ENCODE results near the gene NT5DC2. TPM values are rescaled to one million over a fixed set of nuclear protein-coding genes. Genes with fewer than 3 reads are reported as not detected.

NT5DC2 gene
- total and polyA plus RNA-seq, 2 donors: 11.2 to 18.1 TPM

DNA sequence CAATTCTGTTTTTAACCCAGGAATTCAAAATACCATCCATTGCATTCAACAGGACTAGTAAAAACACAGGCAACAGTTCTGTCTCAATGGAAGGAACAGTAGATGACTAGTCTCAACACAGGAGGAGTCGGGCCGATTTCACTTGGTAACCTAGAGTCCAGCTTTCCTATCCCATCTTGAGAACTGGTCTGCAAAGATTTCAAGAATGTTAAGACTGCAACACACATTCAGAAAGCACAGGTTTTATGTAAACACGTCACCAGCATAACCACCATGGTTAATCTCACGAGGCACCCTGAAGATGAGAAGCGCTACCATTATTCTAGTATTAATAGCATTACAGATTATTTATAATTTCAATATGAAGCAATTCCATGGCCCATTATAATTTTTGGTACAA, 24.8 kb upstream of the NT5DC2 start:
- no peaks in the 10 kb centered on the region for H3K4me1 ChIP-seq (ENCODE audit: control insufficient read depth in 2 of 2, insufficient read depth in 2 of 2, low read length in 2 of 2)
- H3K9me3 ChIP-seq (ENCODE audit: control insufficient read depth in 2 of 2, insufficient read depth in 1 of 2, low read length in 1 of 2): no peaks in the 10 kb centered on the region
- H3K27ac ChIP-seq (ENCODE audit: low read depth in 1 of 2, low read length in 1 of 2): no peak overlapping the region
- no peak for DNase-seq (ENCODE audit: low read depth in 6 of 9, low spot score in 9 of 9)
- H3K36me3 ChIP-seq (ENCODE audit: control insufficient read depth in 2 of 2, insufficient read depth in 2 of 2, low read length in 1 of 2): peaks cover 70 to 84% of the 10 kb centered on the region in 2 donors
- 99% methylated on average over 5 of the region's 5 CpGs for WGBS
- no peak overlapping the region for H3K4me3 ChIP-seq (ENCODE audit: low read length in 2 of 2)
- H3K27me3 ChIP-seq (ENCODE audit: control insufficient read depth in 2 of 2, insufficient read depth in 1 of 2, low read length in 1 of 2): no peaks in the 10 kb centered on the region

- 95% methylated on average over 9 of the region's 9 CpGs for WGBS
- H3K4me1 ChIP-seq (ENCODE audit: control insufficient read depth in 2 of 2, insufficient read depth in 2 of 2, low read length in 2 of 2): no peaks in the 10 kb centered on the region
- no peak overlapping the region for H3K27ac ChIP-seq (ENCODE audit: low read depth in 1 of 2, low read length in 1 of 2)
- peaks cover 68 to 83% of the 10 kb centered on the region in 2 donors for H3K36me3 ChIP-seq (ENCODE audit: control insufficient read depth in 2 of 2, insufficient read depth in 2 of 2, low read length in 1 of 2)
- H3K9me3 ChIP-seq (ENCODE audit: control insufficient read depth in 2 of 2, insufficient read depth in 1 of 2, low read length in 1 of 2): no peaks in the 10 kb centered on the region
- no peak overlapping the region for H3K4me3 ChIP-seq (ENCODE audit: low read length in 2 of 2)
- no peaks in the 10 kb centered on the region for H3K27me3 ChIP-seq (ENCODE audit: control insufficient read depth in 2 of 2, insufficient read depth in 1 of 2, low read length in 1 of 2)
- no peak for DNase-seq (ENCODE audit: low read depth in 6 of 9, low spot score in 9 of 9)
Measured at GRCh38 chr3:52557011-52557960, 23.6 kb upstream of the NT5DC2 start.

DNA sequence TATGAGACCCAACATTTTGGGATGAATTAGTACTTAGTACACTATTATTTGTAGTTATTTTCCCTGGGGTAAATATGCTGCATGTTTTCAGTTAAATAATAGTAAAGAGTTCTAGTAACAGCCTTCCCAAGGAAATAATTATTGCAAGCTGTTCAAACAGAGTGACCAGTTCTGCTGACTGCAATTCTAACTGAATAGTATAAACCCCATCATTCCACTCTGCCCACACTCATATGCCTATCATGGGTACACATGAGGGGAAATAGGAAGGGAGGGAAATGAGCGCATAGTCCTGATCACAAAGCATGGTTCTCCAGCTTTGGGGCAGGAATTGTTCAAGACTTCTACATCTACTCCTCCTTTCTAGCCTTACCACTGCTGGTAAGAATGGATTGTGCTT, 21.4 kb upstream of the NT5DC2 start:
- no peaks in the 10 kb centered on the region for H3K4me1 ChIP-seq (ENCODE audit: control insufficient read depth in 2 of 2, insufficient read depth in 2 of 2, low read length in 2 of 2)
- no peak overlapping the region for H3K27ac ChIP-seq (ENCODE audit: low read depth in 1 of 2, low read length in 1 of 2)
- WGBS: 98% methylated on average over 1 of the region's 1 CpG

DNA sequence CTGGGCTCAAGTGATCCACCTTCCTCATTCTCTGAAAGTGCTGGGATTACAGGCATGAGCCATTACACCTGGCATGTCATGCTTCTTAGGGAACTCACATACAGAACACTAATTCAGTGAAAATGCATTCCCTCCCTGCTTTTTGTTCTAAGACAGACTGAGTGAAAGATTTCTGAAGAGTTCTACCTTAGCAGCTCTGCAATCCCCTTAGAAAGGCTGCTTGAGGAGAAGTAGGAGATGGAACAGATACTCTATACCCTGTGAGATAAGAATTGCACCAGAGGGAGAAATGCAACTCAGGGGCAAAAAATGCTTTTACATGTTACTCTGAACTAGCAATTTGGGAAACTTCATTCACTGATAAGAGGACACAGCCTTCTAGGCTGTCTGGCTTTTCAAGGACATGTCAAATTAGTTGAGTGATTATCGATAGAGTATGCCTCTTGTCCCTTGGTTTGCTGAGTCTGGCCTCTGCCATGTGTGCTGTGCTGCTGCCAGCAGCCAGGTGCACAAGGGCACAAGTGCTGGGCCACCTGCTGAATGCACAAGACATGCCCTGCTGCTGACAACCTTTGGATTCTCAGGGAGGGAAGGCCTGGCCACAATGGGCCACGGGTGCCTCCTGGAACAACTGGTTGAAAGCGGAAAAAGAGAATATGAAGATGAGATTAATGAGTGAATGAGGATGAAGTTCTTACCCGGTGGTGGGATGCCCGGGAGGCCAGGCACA, 20.5 kb upstream of the NT5DC2 start:
- peaks cover 66 to 84% of the 10 kb centered on the region in 2 donors for H3K36me3 ChIP-seq (ENCODE audit: control insufficient read depth in 2 of 2, insufficient read depth in 2 of 2, low read length in 1 of 2)
- no peaks in the 10 kb centered on the region for H3K4me1 ChIP-seq (ENCODE audit: control insufficient read depth in 2 of 2, insufficient read depth in 2 of 2, low read length in 2 of 2)
- no peaks in the 10 kb centered on the region for H3K27me3 ChIP-seq (ENCODE audit: control insufficient read depth in 2 of 2, insufficient read depth in 1 of 2, low read length in 1 of 2)
- no peaks in the 10 kb centered on the region for H3K9me3 ChIP-seq (ENCODE audit: control insufficient read depth in 2 of 2, insufficient read depth in 1 of 2, low read length in 1 of 2)
- no peak for DNase-seq (ENCODE audit: low read depth in 6 of 9, low spot score in 9 of 9)
- H3K27ac ChIP-seq (ENCODE audit: low read depth in 1 of 2, low read length in 1 of 2): no peak overlapping the region
- no peak overlapping the region for H3K4me3 ChIP-seq (ENCODE audit: low read length in 2 of 2)
- 88% methylated on average over 5 of the region's 5 CpGs for WGBS

More for the DNA sequence above, 21.4 kb upstream of the NT5DC2 start:
- H3K27me3 ChIP-seq (ENCODE audit: control insufficient read depth in 2 of 2, insufficient read depth in 1 of 2, low read length in 1 of 2): no peaks in the 10 kb centered on the region
- H3K9me3 ChIP-seq (ENCODE audit: control insufficient read depth in 2 of 2, insufficient read depth in 1 of 2, low read length in 1 of 2): no peaks in the 10 kb centered on the region
- no peak for DNase-seq (ENCODE audit: low read depth in 6 of 9, low spot score in 9 of 9)
- H3K4me3 ChIP-seq (ENCODE audit: low read length in 2 of 2): no peak overlapping the region
- peaks cover 66 to 85% of the 10 kb centered on the region in 2 donors for H3K36me3 ChIP-seq (ENCODE audit: control insufficient read depth in 2 of 2, insufficient read depth in 2 of 2, low read length in 1 of 2)

GRCh38 chr3:52552089-52552488, 18.4 kb upstream of the NT5DC2 start:
- H3K27me3 ChIP-seq (ENCODE audit: control insufficient read depth in 2 of 2, insufficient read depth in 1 of 2, low read length in 1 of 2): no peaks in the 10 kb centered on the region
- over 99% methylated on average over 3 of the region's 3 CpGs for WGBS
- no peaks in the 10 kb centered on the region for H3K4me1 ChIP-seq (ENCODE audit: control insufficient read depth in 2 of 2, insufficient read depth in 2 of 2, low read length in 2 of 2)
- no peak overlapping the region for H3K4me3 ChIP-seq (ENCODE audit: low read length in 2 of 2)
- no peaks in the 10 kb centered on the region for H3K9me3 ChIP-seq (ENCODE audit: control insufficient read depth in 2 of 2, insufficient read depth in 1 of 2, low read length in 1 of 2)
- H3K27ac ChIP-seq (ENCODE audit: low read depth in 1 of 2, low read length in 1 of 2): no peak overlapping the region
- DNase-seq (ENCODE audit: low read depth in 6 of 9, low spot score in 9 of 9): no peak
- peaks cover 58 to 85% of the 10 kb centered on the region in 2 donors for H3K36me3 ChIP-seq (ENCODE audit: control insufficient read depth in 2 of 2, insufficient read depth in 2 of 2, low read length in 1 of 2)

DNA sequence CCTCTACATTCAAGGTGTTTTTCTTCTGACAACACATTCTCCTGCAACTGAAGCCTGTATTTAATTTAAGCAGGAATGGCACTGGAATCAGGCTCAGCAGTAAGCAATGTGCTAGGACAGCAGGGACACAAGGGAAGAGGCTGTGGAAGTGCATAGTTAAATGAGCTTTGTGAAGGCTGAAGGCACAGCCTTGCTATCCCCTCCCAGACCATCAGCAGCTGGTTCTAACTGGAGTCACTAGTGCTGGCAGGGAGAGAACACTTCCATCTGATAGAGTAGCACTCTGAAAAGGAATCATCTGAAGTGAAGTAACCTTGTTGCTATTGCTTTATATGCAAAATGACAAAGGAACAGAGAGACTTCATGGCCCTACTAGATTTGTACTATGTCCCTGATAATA, 17.5 kb upstream of the NT5DC2 start:
- Histone ChIP-seq H3K4me1 (ENCODE audit: control insufficient read depth in 2 of 2, insufficient read depth in 2 of 2, low read length in 2 of 2) (no peaks in the 10 kb centered on the region), H3K4me3 (ENCODE audit: low read length in 2 of 2) (no peak overlapping the region), H3K9me3 (ENCODE audit: control insufficient read depth in 2 of 2, insufficient read depth in 1 of 2, low read length in 1 of 2) (no peaks in the 10 kb centered on the region), H3K27me3 (ENCODE audit: control insufficient read depth in 2 of 2, insufficient read depth in 1 of 2, low read length in 1 of 2) (no peaks in the 10 kb centered on the region), H3K36me3 (ENCODE audit: control insufficient read depth in 2 of 2, insufficient read depth in 2 of 2, low read length in 1 of 2) (peaks cover 50 to 80% of the 10 kb centered on the region in 2 donors), H3K27ac (ENCODE audit: low read depth in 1 of 2, low read length in 1 of 2) (no peak overlapping the region)
- DNase-seq (ENCODE audit: low read depth in 6 of 9, low spot score in 9 of 9): no peak

GRCh38 chr3:52547143-52547542, 13.5 kb upstream of the NT5DC2 start:
- H3K27ac ChIP-seq (ENCODE audit: low read depth in 1 of 2, low read length in 1 of 2): no peak overlapping the region
- no peak for DNase-seq (ENCODE audit: low read depth in 6 of 9, low spot score in 9 of 9)
- H3K4me1 ChIP-seq (ENCODE audit: control insufficient read depth in 2 of 2, insufficient read depth in 2 of 2, low read length in 2 of 2): no peaks in the 10 kb centered on the region
- 94% methylated on average over 2 of the region's 2 CpGs for WGBS
- H3K27me3 ChIP-seq (ENCODE audit: control insufficient read depth in 2 of 2, insufficient read depth in 1 of 2, low read length in 1 of 2): no peaks in the 10 kb centered on the region
- H3K9me3 ChIP-seq (ENCODE audit: control insufficient read depth in 2 of 2, insufficient read depth in 1 of 2, low read length in 1 of 2): no peaks in the 10 kb centered on the region
- peaks cover 25 to 63% of the 10 kb centered on the region in 2 donors for H3K36me3 ChIP-seq (ENCODE audit: control insufficient read depth in 2 of 2, insufficient read depth in 2 of 2, low read length in 1 of 2)
- no peak overlapping the region for H3K4me3 ChIP-seq (ENCODE audit: low read length in 2 of 2)

- Histone ChIP-seq H3K4me3 (ENCODE audit: low read length in 2 of 2) (no peak overlapping the region), H3K27me3 (ENCODE audit: control insufficient read depth in 2 of 2, insufficient read depth in 1 of 2, low read length in 1 of 2) (no peaks in the 10 kb centered on the region), H3K9me3 (ENCODE audit: control insufficient read depth in 2 of 2, insufficient read depth in 1 of 2, low read length in 1 of 2) (no peaks in the 10 kb centered on the region), H3K36me3 (ENCODE audit: control insufficient read depth in 2 of 2, insufficient read depth in 2 of 2, low read length in 1 of 2) (peaks cover 25 to 59% of the 10 kb centered on the region in 2 donors), H3K27ac (ENCODE audit: low read depth in 1 of 2, low read length in 1 of 2) (no peak overlapping the region), H3K4me1 (ENCODE audit: control insufficient read depth in 2 of 2, insufficient read depth in 2 of 2, low read length in 2 of 2) (no peaks in the 10 kb centered on the region)
- DNase-seq (ENCODE audit: low read depth in 6 of 9, low spot score in 9 of 9): no peak
- 95% methylated on average over 3 of the region's 3 CpGs for WGBS
Measured at GRCh38 chr3:52546111-52546901, 12.6 kb upstream of the NT5DC2 start.

All from thymus (tissue), 11 donors.